ENCODE results near the gene ADAMTS14.
"Not testable (repeated sequence)": the region's sequence is repeated elsewhere in the genome, so short reads cannot be mapped to it uniquely, and the experiment has no call there.

GRCh38 chr10:70768026-70768685 lies 95.8 kb downstream of the ADAMTS14 start:
- TF ChIP-seq ZNF384 (IDR thresholded peaks at IDR 0.05); FOXM1 (IDR thresholded peaks at IDR 0.05; ENCODE audit: borderline replicate concordance); SP1 (IDR thresholded peaks at IDR 0.05); SUZ12 (IDR thresholded peaks at IDR 0.05); ELF4 (IDR thresholded peaks at IDR 0.05); PKNOX1 (IDR thresholded peaks at IDR 0.05); ARNT (IDR thresholded peaks at IDR 0.05); FOXK2 (IDR thresholded peaks at IDR 0.05); TARDBP (IDR thresholded peaks at IDR 0.05); BHLHE40 (IDR thresholded peaks at IDR 0.05; ENCODE audit: borderline replicate concordance); HDGF (IDR thresholded peaks at IDR 0.05; ENCODE audit: borderline replicate concordance); L3MBTL2 (conservative IDR thresholded peaks at IDR 0.05); FOXA1 (IDR thresholded peaks at IDR 0.05); CTBP1 (IDR thresholded peaks at IDR 0.05; ENCODE audit: borderline replicate concordance): not testable (repeated sequence)

Data from HEK293T (cell line).